ENCODE measurements around the gene MMP23B.

Gene MMP23B

GRCh38 chr1:1609822-1610485 is 22.0 kb upstream of the MMP23B start:
- Histone ChIP-seq H3K27me3 (ENCODE audit: insufficient read depth, low read length, poor library complexity, severe bottlenecking) (no peaks in the 10 kb centered on the region), H3K9ac (ENCODE audit: low read depth, low read length, poor library complexity, severe bottlenecking) (no peak overlapping the region)

GRCh38 chr1:1610796-1611195 is 21.2 kb upstream of the MMP23B start:
- H3K9me3 ChIP-seq (ENCODE audit: insufficient read depth, low read depth, low read length), result no peaks in the 10 kb centered on the region
- H4K20me1 ChIP-seq (ENCODE audit: insufficient read depth, low read length, poor library complexity, severe bottlenecking), result peaks cover 9% of the 10 kb centered on the region
- H2AFZ ChIP-seq (ENCODE audit: low read length), result no peak overlapping the region
- H3K4me2 ChIP-seq (ENCODE audit: low read depth, low read length, poor library complexity, severe bottlenecking), result no peak overlapping the region
- H3K4me1 ChIP-seq (ENCODE audit: insufficient read depth, low read length, poor library complexity, severe bottlenecking), result peaks cover 13% of the 10 kb centered on the region
- H3K9ac ChIP-seq (ENCODE audit: low read depth, low read length, poor library complexity, severe bottlenecking), result no peak overlapping the region
- H3K4me3 ChIP-seq (ENCODE audit: low read length, poor library complexity, severe bottlenecking), result no peak overlapping the region
- H3F3A ChIP-seq (ENCODE audit: low read depth), result no peaks in the 10 kb centered on the region
- TF ChIP-seq CTCF (conservative IDR thresholded peaks at IDR 0.05; ENCODE audit: low read length) (no peak), EZH2phosphoT487 (IDR thresholded peaks at IDR 0.05; ENCODE audit: borderline replicate concordance) (no peak)
- H3K9me2 ChIP-seq (replicated peaks; ENCODE audit: low read depth, low read length), result no peaks in the 10 kb centered on the region
- peaks cover 12% of the 10 kb centered on the region for H3K79me2 ChIP-seq (ENCODE audit: insufficient read depth, low read length)
- no peaks in the 10 kb centered on the region for H3K36me3 ChIP-seq (ENCODE audit: insufficient read depth, low read length)
- H3K27me3 ChIP-seq (ENCODE audit: insufficient read depth, low read length, poor library complexity, severe bottlenecking), result no peaks in the 10 kb centered on the region

More at GRCh38 chr1:1609822-1610485, 22.0 kb upstream of the MMP23B start:
- Histone ChIP-seq H3K36me3 (ENCODE audit: insufficient read depth, low read length) (no peaks in the 10 kb centered on the region), H3K9me2 (replicated peaks; ENCODE audit: low read depth, low read length) (no peaks in the 10 kb centered on the region), H4K20me1 (ENCODE audit: insufficient read depth, low read length, poor library complexity, severe bottlenecking) (peaks cover 8% of the 10 kb centered on the region), H3K4me3 (ENCODE audit: low read length, poor library complexity, severe bottlenecking) (no peak overlapping the region), H3K4me2 (ENCODE audit: low read depth, low read length, poor library complexity, severe bottlenecking) (no peak overlapping the region), H3K79me2 (ENCODE audit: insufficient read depth, low read length) (peaks cover 12% of the 10 kb centered on the region), H3F3A (ENCODE audit: low read depth) (no peaks in the 10 kb centered on the region), H3K4me1 (ENCODE audit: insufficient read depth, low read length, poor library complexity, severe bottlenecking) (peaks cover 13% of the 10 kb centered on the region), H3K9me3 (ENCODE audit: insufficient read depth, low read depth, low read length) (no peaks in the 10 kb centered on the region), H2AFZ (ENCODE audit: low read length) (no peak overlapping the region)
- TF ChIP-seq CTCF (conservative IDR thresholded peaks at IDR 0.05; ENCODE audit: low read length) (no peak), EZH2phosphoT487 (IDR thresholded peaks at IDR 0.05; ENCODE audit: borderline replicate concordance) (no peak)

- Histone ChIP-seq H3K4me2 (ENCODE audit: low read depth, low read length, poor library complexity, severe bottlenecking) (no peak overlapping the region), H3K4me3 (ENCODE audit: low read length, poor library complexity, severe bottlenecking) (no peak overlapping the region), H3K27me3 (ENCODE audit: insufficient read depth, low read length, poor library complexity, severe bottlenecking) (no peaks in the 10 kb centered on the region), H3F3A (ENCODE audit: low read depth) (no peaks in the 10 kb centered on the region), H3K79me2 (ENCODE audit: insufficient read depth, low read length) (peaks cover 22% of the 10 kb centered on the region), H3K4me1 (ENCODE audit: insufficient read depth, low read length, poor library complexity, severe bottlenecking) (peaks cover 22% of the 10 kb centered on the region), H3K9me2 (replicated peaks; ENCODE audit: low read depth, low read length) (no peaks in the 10 kb centered on the region), H3K9me3 (ENCODE audit: insufficient read depth, low read depth, low read length) (no peaks in the 10 kb centered on the region), H2AFZ (ENCODE audit: low read length) (no peak overlapping the region), H4K20me1 (ENCODE audit: insufficient read depth, low read length, poor library complexity, severe bottlenecking) (peaks cover 16% of the 10 kb centered on the region), H3K9ac (ENCODE audit: low read depth, low read length, poor library complexity, severe bottlenecking) (no peak overlapping the region), H3K36me3 (ENCODE audit: insufficient read depth, low read length) (no peaks in the 10 kb centered on the region)
- TF ChIP-seq EZH2phosphoT487 (IDR thresholded peaks at IDR 0.05; ENCODE audit: borderline replicate concordance) (no peak), CTCF (conservative IDR thresholded peaks at IDR 0.05; ENCODE audit: low read length) (no peak)
Measured at GRCh38 chr1:1612104-1612400, 19.9 kb upstream of the MMP23B start.

Measured in Loucy (cell line).